GM12878 (cell line): ENCODE measurements around the gene ERN1. TPM values are rescaled to one million over a fixed set of nuclear protein-coding genes. Genes with fewer than 3 reads are reported as not detected.

Experiments used
- ATAC-seq: fragments of 200-7000 bp; cut with Tn5 transposase; 3 replicates; pipeline ENCODE4 v1.9.1; 2020; ENCODE audit warnings: mild to moderate bottlenecking, moderate library complexity
- BruUV-seq: library from RNA; stranded (reverse); fragments of 400-500 nt; replicated peaks from 2 replicates; lab custom pipeline; 2021; lab: Mats Ljungman, UMichigan
- CTCF ChIA-PET: fragments of 300-600 bp; sonication (Branson Sonifier 250); formaldehyde crosslinking; extraction: SDS; loops from one replicate; lab custom pipeline; 2021; ENCODE audit warnings: inconsistent platforms; lab: Yijun Ruan, JAX
- POLR2A ChIA-PET: fragments of 350-600 bp; formaldehyde crosslinking; extraction: SDS; loops from one replicate; lab custom pipeline; 2021; ENCODE audit warnings: inconsistent platforms; lab: Charles Lee
- RAD21 ChIA-PET: fragments of 300-600 bp; sonication (Branson Sonifier 250); formaldehyde crosslinking; loops from one replicate; lab custom pipeline; 2023; ENCODE audit warnings: antibody characterized with exemption; ENCODE audit not compliant: unreplicated experiment; lab: Charles Lee
- SMC1A ChIA-PET: fragments of 300-600 bp; sonication (Branson Sonifier 250); formaldehyde crosslinking; loops from one replicate; lab custom pipeline; 2023; ENCODE audit not compliant: unreplicated experiment, uncharacterized antibody; lab: Charles Lee
- DNase-seq: peaks from one replicate; pipeline ENCODE4 v3.0.0-alpha.2; 2011; ENCODE audit warnings: low read depth, low spot score
- FAIRE-seq: peaks from 3 replicates; lab custom pipeline; 2011; peaks lifted over from hg19 to GRCh38; lab: Jason Lieb, UNC
- H2AFZ ChIP-seq: 2 replicates; pipeline ENCODE4 v1.6.0; 2011; ENCODE audit warnings: low read depth, low read length, control low read depth; ENCODE audit not compliant: control insufficient read depth
- H3K27ac ChIP-seq: 2 replicates; pipeline ENCODE4 v1.5.1; 2011; ENCODE audit warnings: control low read depth; ENCODE audit not compliant: control insufficient read depth, insufficient read depth
- H3K27me3 ChIP-seq, 2 experiments: replicated peaks in 1 of 2; 2 replicates each; pipeline versions ENCODE4 v1.6.0 to v1.6.1; 2011; ENCODE audit warnings: low read length in 1 of 2; ENCODE audit not compliant: control insufficient read depth in 2 of 2, insufficient read depth in 2 of 2
- H3K36me3 ChIP-seq, 2 experiments: 2 replicates each; pipeline ENCODE4 v1.5.1; 2011; ENCODE audit warnings: low read length in 1 of 2; ENCODE audit not compliant: control insufficient read depth in 2 of 2, insufficient read depth in 2 of 2
- H3K4me1 ChIP-seq: 2 replicates; pipeline ENCODE4 v1.6.1; 2011; ENCODE audit warnings: mild to moderate bottlenecking, low read length, moderate library complexity, mixed read lengths; ENCODE audit not compliant: control insufficient read depth, insufficient read depth
- H3K4me2 ChIP-seq: 2 replicates; pipeline ENCODE4 v1.6.0; 2011; ENCODE audit warnings: control low read depth; ENCODE audit not compliant: control insufficient read depth, insufficient read depth
- H3K4me3 ChIP-seq: fragments of 200-600 bp; sonication (generic); 2 replicates; pipeline ENCODE4 v1.5.1; 2016
- H3K79me2 ChIP-seq: 2 replicates; pipeline ENCODE4 v1.6.0; 2011; ENCODE audit warnings: low read length; ENCODE audit not compliant: control insufficient read depth, insufficient read depth
- H3K9ac ChIP-seq: 2 replicates; pipeline ENCODE4 v1.8.0; 2011; ENCODE audit warnings: low read length, control low read depth, mixed read lengths; ENCODE audit not compliant: control insufficient read depth, insufficient read depth
- H3K9me3 ChIP-seq: replicated peaks from 3 replicates; pipeline ENCODE4 v1.5.1; 2011; ENCODE audit warnings: mild to moderate bottlenecking, low read length; ENCODE audit not compliant: control insufficient read depth, insufficient read depth
- H4K20me1 ChIP-seq: 2 replicates; pipeline ENCODE4 v1.6.0; 2011; ENCODE audit not compliant: control insufficient read depth, insufficient read depth
- CEBPB ChIP-seq, 2 experiments: fragments of 150-350 bp in 1 of 2; IDR thresholded peaks; 2 replicates each; pipeline ENCODE4 v1.6.1; 2012 to 2014; ENCODE audit warnings: low read depth in 2 of 2, low read length in 2 of 2, borderline replicate concordance in 1 of 2, inconsistent platforms in 1 of 2
- E4F1 ChIP-seq: fragments of 450-650 bp; IDR thresholded peaks from 2 replicates; pipeline ENCODE4 v1.6.1; 2018; ENCODE audit warnings: borderline replicate concordance, mild to moderate bottlenecking; ENCODE audit not compliant: partially characterized antibody
- ESRRA ChIP-seq: IDR thresholded peaks from 2 replicates; pipeline ENCODE4 v1.6.1; 2012; ENCODE audit warnings: mild to moderate bottlenecking, low read length, improper control_type of control experiment
- HDAC2 ChIP-seq: fragments of 200-600 bp; sonication (generic); IDR thresholded peaks from 2 replicates; pipeline ENCODE4 v1.6.1; 2017
- JUNB ChIP-seq: IDR thresholded peaks from 2 replicates; pipeline ENCODE4 v1.6.1; 2016; ENCODE audit warnings: antibody characterized with exemption, mild to moderate bottlenecking
- NFYB ChIP-seq: IDR thresholded peaks from 2 replicates; pipeline ENCODE4 v1.6.1; 2011; ENCODE audit warnings: low read depth, mild to moderate bottlenecking, low read length, improper control_type of control experiment, moderate library complexity; ENCODE audit not compliant: insufficient read depth
- POLR2AphosphoS2 ChIP-seq: IDR thresholded peaks from 2 replicates; pipeline ENCODE4 v1.6.1; 2011; ENCODE audit warnings: low read depth, mild to moderate bottlenecking, low read length, improper control_type of control experiment, moderate library complexity
- RAD21 ChIP-seq: IDR thresholded peaks from 2 replicates; pipeline ENCODE4 v1.6.1; 2011; ENCODE audit warnings: mild to moderate bottlenecking, low read depth, low read length, moderate library complexity; ENCODE audit not compliant: insufficient read depth
- SMC3 ChIP-seq: IDR thresholded peaks from 2 replicates; pipeline ENCODE4 v1.6.1; 2011; ENCODE audit warnings: low read length, improper control_type of control experiment, borderline replicate concordance
- SREBF1 ChIP-seq: IDR thresholded peaks from 2 replicates; pipeline ENCODE4 v1.6.1; 2012; ENCODE audit warnings: mild to moderate bottlenecking, low read length
- STAT3 ChIP-seq: IDR thresholded peaks from 2 replicates; pipeline ENCODE4 v1.6.1; 2011; ENCODE audit warnings: low read depth, low read length, improper control_type of control experiment
- YY1 ChIP-seq: IDR thresholded peaks from 2 replicates; pipeline ENCODE4 v1.6.1; 2011; ENCODE audit warnings: low read depth, mild to moderate bottlenecking, low read length
- ZNF217 ChIP-seq: fragments of 450-650 bp; IDR thresholded peaks from 2 replicates; pipeline ENCODE4 v1.6.1; 2017; ENCODE audit warnings: antibody characterized with exemption, mild to moderate bottlenecking
- WGBS: methylation state at CpG from one replicate; pipeline ENCODE4 v1.1.6; 2016; ENCODE audit warnings: low lambda C conversion rate; ENCODE audit not compliant: insufficient replicate concordance, insufficient coverage; ENCODE audit errors: missing lambda C conversion rate; 5-methylcytosine and 5-hydroxymethylcytosine counted together
- in situ Hi-C: fragments of 300-500 bp; cut with MboI; formaldehyde crosslinking; loops from 9 replicates; pipeline ENCODE4 v1.14.3; 2018; ENCODE audit warnings: mixed read lengths
- intact Hi-C: fragments of 100-400 bp; cut with micrococcal nuclease; formaldehyde crosslinking; loops from one replicate; pipeline ENCODE4 v1.14.2; 2022; ENCODE audit not compliant: unreplicated experiment
- polyA plus RNA-seq, 11 experiments: library from polyadenylated mRNA; depleted of rRNA in 4 of 11; unstranded in 6 of 11; stranded (reverse) in 5 of 11; fragments of >200 nt; fragmentation: Nextera tagmentation in 4 of 11; fragmentation: Illumina TruSeq in 1 of 11; extraction: Ambion mirVana in 4 of 11; extraction: Trizol in 1 of 11; gene quantifications; 1 replicate in 1 of 11; 2 replicates in 10 of 11; pipeline versions ENCODE4 v1.2.1 to v1.2.3, GENCODE V29; 2011 to 2016; ENCODE audit warnings: inconsistent platforms in 2 of 11, missing spikeins in 2 of 11, low read depth in 1 of 11
- total RNA-seq, 4 experiments: library from RNA; depleted of rRNA in 3 of 4; stranded (reverse); fragments of >200 nt in 3 of 4; fragmentation: Illumina TruSeq in 1 of 4; extraction: Trizol in 1 of 4; gene quantifications; 2 replicates each; pipeline versions ENCODE4 v1.2.1 to v1.2.3, GENCODE V29; 2013 to 2021
- TF ChIP-seq, protein P1 (sequence below): fragments of 450-650 bp; IDR thresholded peaks from 2 replicates; pipeline ENCODE4 v1.6.1; 2014; ENCODE audit warnings: mild to moderate bottlenecking
- TF ChIP-seq, protein P2 (sequence below): fragments of 450-650 bp; IDR thresholded peaks from 2 replicates; pipeline ENCODE4 v1.6.1; 2017; ENCODE audit warnings: antibody characterized with exemption, mild to moderate bottlenecking, moderate library complexity

Gene ERN1
- total and polyA plus RNA-seq, 10 of the 15 experiments (the other 5 are each of a cell fraction or from before 2014, with no cell fraction given), result 2.6 to 19.2 (median 7.6) TPM

- ChIA-PET SMC1A (interaction anchor here (0.6 to 4.1 kb wide), 6 partner anchors 10 to 84 kb away, joined by 3 to 17 read pairs (median 4); no protein-coding TSS in a partner anchor), CTCF (interaction anchor here (0.7 to 0.8 kb wide), 3 partner anchors 10 to 54 kb away, joined by 3 to 4 read pairs (median 3); no protein-coding TSS in a partner anchor), RAD21 (interaction anchor here (1.2 kb wide), 1 partner anchor 10 kb away, joined by 3 read pairs; no protein-coding TSS in a partner anchor), POLR2A (interaction anchor here (0.9 to 1.2 kb wide), 3 partner anchors 9 to 46 kb away, joined by 3 to 6 read pairs (median 4); partner anchors contain the start of gene ERN1)
- no peak overlapping the region for H3K27ac ChIP-seq
- no peak for FAIRE-seq
- no peak overlapping the region for H3K4me2 ChIP-seq
- no peak overlapping the region for H3K4me3 ChIP-seq
- no peak for DNase-seq
- BruUV-seq, result no TSS peak
- H4K20me1 ChIP-seq, result no peaks in the 10 kb centered on the region
- no peaks in the 10 kb centered on the region for H3K27me3 ChIP-seq
- WGBS, result 69% methylated on average over 10 of the region's 10 CpGs
- intact Hi-C loops (no loop called here), in situ Hi-C loops (no loop called here)
- no peaks in the 10 kb centered on the region for H3K9me3 ChIP-seq
- TF ChIP-seq STAT3 (no peak), E4F1 (no peak), SMC3 (no peak), ZNF217 (no peak), YY1 (no peak), SREBF1 (no peak), HDAC2 (no peak), RAD21 (no peak), JUNB (no peak), POLR2AphosphoS2 (no peak), NFYB (no peak), CEBPB (IDR thresholded peaks at IDR 0.05; ENCODE audit: borderline replicate concordance in 1 of 2, low read depth in 2 of 2, low read length in 2 of 2) (no peak), ESRRA (no peak)
- TF ChIP-seq, protein P1, sequence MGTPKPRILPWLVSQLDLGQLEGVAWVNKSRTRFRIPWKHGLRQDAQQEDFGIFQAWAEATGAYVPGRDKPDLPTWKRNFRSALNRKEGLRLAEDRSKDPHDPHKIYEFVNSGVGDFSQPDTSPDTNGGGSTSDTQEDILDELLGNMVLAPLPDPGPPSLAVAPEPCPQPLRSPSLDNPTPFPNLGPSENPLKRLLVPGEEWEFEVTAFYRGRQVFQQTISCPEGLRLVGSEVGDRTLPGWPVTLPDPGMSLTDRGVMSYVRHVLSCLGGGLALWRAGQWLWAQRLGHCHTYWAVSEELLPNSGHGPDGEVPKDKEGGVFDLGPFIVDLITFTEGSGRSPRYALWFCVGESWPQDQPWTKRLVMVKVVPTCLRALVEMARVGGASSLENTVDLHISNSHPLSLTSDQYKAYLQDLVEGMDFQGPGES, result no peak
- TF ChIP-seq, protein P2, sequence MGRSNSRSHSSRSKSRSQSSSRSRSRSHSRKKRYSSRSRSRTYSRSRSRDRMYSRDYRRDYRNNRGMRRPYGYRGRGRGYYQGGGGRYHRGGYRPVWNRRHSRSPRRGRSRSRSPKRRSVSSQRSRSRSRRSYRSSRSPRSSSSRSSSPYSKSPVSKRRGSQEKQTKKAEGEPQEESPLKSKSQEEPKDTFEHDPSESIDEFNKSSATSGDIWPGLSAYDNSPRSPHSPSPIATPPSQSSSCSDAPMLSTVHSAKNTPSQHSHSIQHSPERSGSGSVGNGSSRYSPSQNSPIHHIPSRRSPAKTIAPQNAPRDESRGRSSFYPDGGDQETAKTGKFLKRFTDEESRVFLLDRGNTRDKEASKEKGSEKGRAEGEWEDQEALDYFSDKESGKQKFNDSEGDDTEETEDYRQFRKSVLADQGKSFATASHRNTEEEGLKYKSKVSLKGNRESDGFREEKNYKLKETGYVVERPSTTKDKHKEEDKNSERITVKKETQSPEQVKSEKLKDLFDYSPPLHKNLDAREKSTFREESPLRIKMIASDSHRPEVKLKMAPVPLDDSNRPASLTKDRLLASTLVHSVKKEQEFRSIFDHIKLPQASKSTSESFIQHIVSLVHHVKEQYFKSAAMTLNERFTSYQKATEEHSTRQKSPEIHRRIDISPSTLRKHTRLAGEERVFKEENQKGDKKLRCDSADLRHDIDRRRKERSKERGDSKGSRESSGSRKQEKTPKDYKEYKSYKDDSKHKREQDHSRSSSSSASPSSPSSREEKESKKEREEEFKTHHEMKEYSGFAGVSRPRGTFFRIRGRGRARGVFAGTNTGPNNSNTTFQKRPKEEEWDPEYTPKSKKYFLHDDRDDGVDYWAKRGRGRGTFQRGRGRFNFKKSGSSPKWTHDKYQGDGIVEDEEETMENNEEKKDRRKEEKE, result no peak
- no peaks in the 10 kb centered on the region for H3K36me3 ChIP-seq
- 0 out of 2 replicates have a peak, but pooled peaks cover 3% of the 10 kb centered on the region for H3K79me2 ChIP-seq
- no peak overlapping the region for H3K9ac ChIP-seq
- H3K4me1 ChIP-seq, result peaks cover 11% of the 10 kb centered on the region
- no peak for ATAC-seq
- no peak overlapping the region for H2AFZ ChIP-seq
These were observed 45.6 kb downstream of the ERN1 start for GRCh38 chr17:64084086-64084939.
